SK-N-MC (cell line): ENCODE results near the gene PTPN22.

ENCODE experiments used
- EZH2 ChIP-seq: fragments of 200-600 bp; sonication (generic); IDR thresholded peaks from one replicate; pipeline ENCODE4 v1.6.1; 2017; ENCODE audit warnings: antibody characterized with exemption
- POLR2AphosphoS5 ChIP-seq: IDR thresholded peaks from 2 replicates; pipeline ENCODE4 v1.6.1; 2012; ENCODE audit warnings: mild to moderate bottlenecking, low read depth, low read length, borderline replicate concordance

DNA sequence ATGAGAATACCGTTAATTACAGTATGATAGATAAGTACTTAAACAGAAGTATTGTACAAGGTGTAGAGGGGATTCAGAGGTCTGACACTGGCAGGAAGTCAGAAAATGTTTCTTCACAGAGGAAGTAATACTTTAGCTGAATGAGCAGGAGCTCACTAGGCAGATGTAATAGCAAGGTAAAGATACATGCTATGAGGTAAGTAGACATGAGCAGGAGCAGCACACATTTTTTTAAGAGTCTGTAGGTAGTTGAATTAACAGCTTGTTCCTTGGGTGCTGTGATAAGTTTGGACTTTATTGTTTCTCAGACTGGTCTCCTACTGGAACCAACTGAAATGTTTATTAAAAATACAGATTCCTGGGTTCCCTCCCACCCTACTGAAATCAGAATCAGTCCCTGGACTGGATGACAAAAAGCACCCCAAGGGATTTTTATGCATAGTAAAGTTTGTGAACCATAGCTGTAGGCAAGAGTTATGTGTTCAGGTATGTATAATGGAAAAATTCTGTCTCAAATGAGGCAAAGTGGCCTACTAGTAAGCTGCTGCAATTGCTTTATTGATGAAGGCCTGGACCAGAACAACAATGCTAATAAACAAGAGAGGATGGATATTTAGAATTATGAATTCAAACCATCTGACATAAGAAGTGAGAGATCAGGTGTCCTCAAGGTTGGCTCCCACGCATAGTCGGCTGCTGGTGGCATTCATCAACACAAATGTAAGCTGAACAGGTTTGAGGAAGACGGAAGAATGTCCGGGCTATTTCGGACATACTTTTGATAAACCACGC is 32.2 kb upstream of the PTPN22 start:
- no peak for TF ChIP-seq EZH2
- TF ChIP-seq POLR2AphosphoS5: no peak
